K562 (cell line): ENCODE results near the gene MYOT. TPM values are rescaled to one million over a fixed set of nuclear protein-coding genes. Genes with fewer than 3 reads are reported as not detected.

Experiments
- ATAC-seq: fragments of 200-7000 bp; cut with Tn5 transposase; 3 replicates; pipeline ENCODE4 v1.9.1; 2020; ENCODE audit warnings: moderate library complexity
- BruUV-seq: library from RNA; stranded (reverse); fragments of 400-500 nt; replicated peaks from 2 replicates; lab custom pipeline; 2021; lab: Mats Ljungman, UMichigan
- CTCF ChIA-PET: fragments of 300-600 bp; formaldehyde crosslinking; extraction: SDS; loops from one replicate; lab custom pipeline; 2021; ENCODE audit warnings: low intra/inter-chr PET ratio; lab: Yijun Ruan, JAX
- POLR2A ChIA-PET: fragments of 300-600, 350-650 bp; sonication (Branson Sonifier 250); formaldehyde crosslinking; extraction: SDS; loops from one replicate; lab custom pipeline; 2021; ENCODE audit warnings: antibody characterized with exemption, inconsistent platforms; lab: Yijun Ruan, JAX
- DNase-seq, 4 experiments: peaks; one replicate each; pipeline versions ENCODE4 v3.0.0 to v3.0.0-alpha.2; 2011 to 2018; ENCODE audit warnings: low spot score in 3 of 4, mixed read lengths in 3 of 4; ENCODE audit errors: extremely low read depth in 1 of 4
- FAIRE-seq: peaks from 2 replicates; lab custom pipeline; 2011; peaks lifted over from hg19 to GRCh38; lab: Jason Lieb, UNC
- H2AFZ ChIP-seq: 2 replicates; pipeline ENCODE4 v1.6.0; 2011; ENCODE audit warnings: low read depth, low read length, control low read depth, inconsistent platforms
- H3K27ac ChIP-seq: fragments of 200-600 bp; 3 replicates; pipeline ENCODE4 v1.8.0; 2011; ENCODE audit warnings: low read depth, mild to moderate bottlenecking, control low read depth, inconsistent platforms, low read length, moderate library complexity, mixed read lengths; ENCODE audit errors: extremely low read depth
- H3K27me3 ChIP-seq, 2 experiments: fragments of 300-600 bp in 1 of 2; 2 replicates in 1 of 2; 3 replicates in 1 of 2; pipeline versions ENCODE4 v1.6.0 to v1.8.0; 2011; ENCODE audit warnings: inconsistent platforms in 2 of 2, low read length in 2 of 2, mild to moderate bottlenecking in 1 of 2, mixed read lengths in 1 of 2, moderate library complexity in 1 of 2; ENCODE audit not compliant: control insufficient read depth in 2 of 2, insufficient read depth in 2 of 2
- H3K36me3 ChIP-seq: fragments of 300-600 bp; 3 replicates; pipeline ENCODE4 v1.8.0; 2011; ENCODE audit warnings: mild to moderate bottlenecking, low read length, inconsistent platforms; ENCODE audit not compliant: control insufficient read depth, insufficient read depth
- H3K4me1 ChIP-seq, 2 experiments: fragments of 200-600 bp in 1 of 2; replicated peaks in 1 of 2; 2 replicates in 1 of 2; 3 replicates in 1 of 2; pipeline versions ENCODE4 v1.5.1 to v1.8.0; 2011; ENCODE audit warnings: inconsistent platforms in 2 of 2, low read length in 2 of 2, mild to moderate bottlenecking in 1 of 2, mixed read lengths in 1 of 2, moderate library complexity in 1 of 2; ENCODE audit not compliant: control insufficient read depth in 2 of 2, insufficient read depth in 2 of 2
- H3K4me2 ChIP-seq: 2 replicates; pipeline ENCODE4 v1.6.1; 2011; ENCODE audit warnings: low read length, control low read depth, inconsistent platforms, mixed read lengths; ENCODE audit not compliant: insufficient read depth
- H3K4me3 ChIP-seq: fragments of 200-600 bp; sonication (generic), shearing (Covaris generic); 2 replicates; pipeline ENCODE4 v1.5.1; 2016; ENCODE audit warnings: control low read depth, inconsistent platforms
- H3K79me2 ChIP-seq: fragments of 200-600 bp; 3 replicates; pipeline ENCODE4 v1.8.0; 2011; ENCODE audit warnings: low read length, inconsistent platforms; ENCODE audit not compliant: control insufficient read depth, insufficient read depth
- H3K9ac ChIP-seq, 2 experiments: 2 replicates each; pipeline versions ENCODE4 v1.6.0 to v1.6.1; 2011; ENCODE audit warnings: low read depth in 2 of 2, low read length in 2 of 2, control low read depth in 1 of 2, inconsistent platforms in 1 of 2, mild to moderate bottlenecking in 1 of 2, mixed read lengths in 1 of 2; ENCODE audit not compliant: insufficient read depth in 1 of 2
- H3K9me1 ChIP-seq: one replicate; pipeline ENCODE4 v1.6.0; 2011; ENCODE audit warnings: inconsistent platforms, mild to moderate bottlenecking, low read length, moderate library complexity; ENCODE audit not compliant: control insufficient read depth, insufficient read depth
- H3K9me3 ChIP-seq: replicated peaks from 2 replicates; pipeline ENCODE4 v1.5.1; 2011; ENCODE audit warnings: low read depth, low read length, inconsistent platforms; ENCODE audit not compliant: control insufficient read depth, insufficient read depth
- H4K20me1 ChIP-seq: replicated peaks from 2 replicates; pipeline ENCODE4 v1.6.1; 2011; ENCODE audit warnings: low read length, inconsistent platforms, mixed read lengths; ENCODE audit not compliant: control insufficient read depth, insufficient read depth
- KDM2B ChIP-seq: fragments of 250-450 bp; sonication (Bioruptor Pico); IDR thresholded peaks from 2 replicates; pipeline ENCODE4 v1.8.0; 2021; ENCODE audit warnings: mild to moderate bottlenecking, moderate library complexity
- MTA1 ChIP-seq: fragments of 450-650 bp; IDR thresholded peaks from 2 replicates; pipeline ENCODE4 v1.6.1; 2017; ENCODE audit warnings: borderline replicate concordance
- NR4A1 ChIP-seq, 2 experiments: fragments of 250-450 bp in 1 of 2; fragments of 450-650 bp in 1 of 2; sonication (Bioruptor Pico) in 1 of 2; IDR thresholded peaks; 2 replicates each; pipeline versions ENCODE4 v1.4.0 to v1.6.1; 2016 to 2020; ENCODE audit warnings: mild to moderate bottlenecking in 2 of 2, missing compliant biosample characterization in 1 of 2, missing genetic modification characterization in 1 of 2, moderate library complexity in 1 of 2
- TEAD1 ChIP-seq, 2 experiments: fragments of 450-650 bp in 1 of 2; sonication (generic) in 1 of 2; formaldehyde crosslinking; IDR thresholded peaks; 2 replicates each; pipeline versions ENCODE4 v1.4.0 to v1.8.0; 2020 to 2022; ENCODE audit warnings: mild to moderate bottlenecking in 2 of 2, missing genetic modification reagents in 1 of 2
- ZBTB11 ChIP-seq, 3 experiments: fragments of 200-800 bp in 1 of 3; fragments of 250-450 bp in 1 of 3; fragments of 450-650 bp in 1 of 3; sonication (Bioruptor Pico) in 1 of 3; sonication (Bioruptor generic) in 1 of 3; formaldehyde crosslinking in 1 of 3; IDR thresholded peaks; 2 replicates each; pipeline versions ENCODE4 v1.6.1 to v1.8.0; 2016 to 2022; ENCODE audit warnings: mild to moderate bottlenecking in 2 of 3, missing genetic modification characterization in 2 of 3, missing compliant biosample characterization in 1 of 3, moderate library complexity in 1 of 3
- ZNF41 ChIP-seq: fragments of 250-450 bp; sonication (Bioruptor Pico); conservative IDR thresholded peaks from 2 replicates; pipeline ENCODE4 v1.4.0; 2020; ENCODE audit warnings: mild to moderate bottlenecking
- WGBS: fragments of 100-300 bp; shearing (Covaris generic); methylation state at CpG from one replicate; pipeline ENCODE4 v1.1.6; 2016; ENCODE audit warnings: low coverage, mixed read lengths; ENCODE audit not compliant: insufficient coverage; ENCODE audit errors: missing lambda C conversion rate; 5-methylcytosine and 5-hydroxymethylcytosine counted together
- in situ Hi-C: fragments of 300-500 bp; cut with MboI; formaldehyde crosslinking; loops from 4 replicates; pipeline ENCODE4 v1.15.0; 2018; ENCODE audit warnings: inconsistent platforms, mixed read lengths
- intact Hi-C: fragments of 100-400 bp; cut with micrococcal nuclease; formaldehyde crosslinking; loops from 2 replicates; pipeline ENCODE4 v1.14.2; 2022
- polyA plus RNA-seq, 8 experiments: library from polyadenylated mRNA; depleted of rRNA in 4 of 8; stranded (reverse) in 5 of 8; unstranded in 3 of 8; fragments of >200 nt; fragmentation: Nextera tagmentation in 2 of 8; fragmentation: Illumina TruSeq in 1 of 8; extraction: Ambion mirVana in 2 of 8; extraction: Trizol in 1 of 8; gene quantifications; 2 replicates each; pipeline versions ENCODE4 v1.2.1 to v1.2.3, GENCODE V29; 2011 to 2014; ENCODE audit warnings: inconsistent platforms in 1 of 8, missing spikeins in 1 of 8
- total RNA-seq, 7 experiments: library from RNA; depleted of rRNA in 6 of 7; stranded (reverse); fragments of >200 nt in 6 of 7; fragmentation: Illumina TruSeq in 2 of 7; extraction: Trizol in 2 of 7; gene quantifications; 2 replicates each; pipeline versions ENCODE4 v1.2.1 to v1.2.3, GENCODE V29; 2011 to 2021; ENCODE audit warnings: low replicate concordance in 1 of 7
- TF ChIP-seq, protein P1 (sequence below): fragments of 450-650 bp; conservative IDR thresholded peaks from 2 replicates; pipeline ENCODE4 v1.6.1; 2016; ENCODE audit warnings: missing genetic modification characterization, low read depth, mild to moderate bottlenecking, missing compliant biosample characterization, moderate library complexity

Gene MYOT
- total and polyA plus RNA-seq, 9 of the 15 experiments (the other 6 are each of a cell fraction or from before 2014, with no cell fraction given): 0.24 to 0.38 TPM; not detected in 7

DNA sequence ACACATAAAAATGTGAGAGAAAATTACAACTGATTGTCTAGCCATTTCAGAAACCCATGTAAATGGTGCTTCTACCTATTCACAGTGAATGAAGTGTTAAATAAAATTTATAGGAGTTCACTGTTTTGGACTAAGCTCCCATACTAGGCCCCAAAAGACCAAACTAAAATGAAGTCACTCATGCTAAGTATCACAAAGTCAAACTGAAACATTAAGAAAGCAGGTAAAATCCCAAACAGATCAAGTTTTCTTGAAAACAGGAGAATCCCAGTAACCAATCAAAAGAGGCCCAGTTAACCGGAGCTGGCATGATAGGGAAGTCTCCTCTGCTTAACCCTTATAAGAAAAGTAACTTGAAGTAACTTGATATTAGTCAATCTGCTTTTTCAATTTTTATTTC is 35.2 kb upstream of the MYOT start:
- Histone ChIP-seq H3K79me2 (no peaks in the 10 kb centered on the region), H3K9me3 (no peaks in the 10 kb centered on the region), H3K27ac (no peak overlapping the region), H2AFZ (no peak overlapping the region), H3K9ac (no peak overlapping the region), H3K27me3 (peaks cover 3 to 9% of the 10 kb centered on the region in 2 experiments; a peak in 2 of 5 replicates), H3K36me3 (no peaks in the 10 kb centered on the region), H3K9me1 (no peaks in the 10 kb centered on the region), H3K4me3 (no peak overlapping the region), H4K20me1 (no peaks in the 10 kb centered on the region), H3K4me2 (no peak overlapping the region), H3K4me1 (no peaks in the 10 kb centered on the region; a peak in 1 of 5 replicates)
- CTCF ChIA-PET: no interaction called here
- WGBS: 29% methylated on average over 1 of the region's 1 CpG
- POLR2A ChIA-PET: no interaction called here
- FAIRE-seq (no peak), DNase-seq (no peak), ATAC-seq (no peak)
- in situ Hi-C loops: no loop called here
- BruUV-seq: no TSS peak
- intact Hi-C loops: no loop called here
- TF ChIP-seq NR4A1 (CRISPR knock-in tag; IDR thresholded peaks at IDR 0.05): no peak
- TF ChIP-seq NR4A1 (tag; IDR thresholded peaks at IDR 0.05): peak; percentile 55; the same call in 1 of the 2 replicates
- 0 out of 2 replicates have a peak, but pooled peaks have one; percentile 23 for TF ChIP-seq ZNF41 (CRISPR knock-in tag)
- TF ChIP-seq, protein P1, sequence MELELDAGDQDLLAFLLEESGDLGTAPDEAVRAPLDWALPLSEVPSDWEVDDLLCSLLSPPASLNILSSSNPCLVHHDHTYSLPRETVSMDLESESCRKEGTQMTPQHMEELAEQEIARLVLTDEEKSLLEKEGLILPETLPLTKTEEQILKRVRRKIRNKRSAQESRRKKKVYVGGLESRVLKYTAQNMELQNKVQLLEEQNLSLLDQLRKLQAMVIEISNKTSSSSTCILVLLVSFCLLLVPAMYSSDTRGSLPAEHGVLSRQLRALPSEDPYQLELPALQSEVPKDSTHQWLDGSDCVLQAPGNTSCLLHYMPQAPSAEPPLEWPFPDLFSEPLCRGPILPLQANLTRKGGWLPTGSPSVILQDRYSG (tag): 0 out of 2 replicates have a peak, but pooled peaks have one; percentile 34
- no peak for TF ChIP-seq KDM2B (CRISPR knock-in tag)
- no peak for TF ChIP-seq ZBTB11 (CRISPR knock-in tag; IDR thresholded peaks at IDR 0.05)
- TF ChIP-seq TEAD1 (CRISPR knock-in tag; IDR thresholded peaks at IDR 0.05): peak in 1 of 2 experiments; percentile 39; a peak in 1 of 4 replicates
- no peak for TF ChIP-seq MTA1
